MCF 10A (cell line): ENCODE data around the gene RNF220. TPM values are rescaled to one million over a fixed set of nuclear protein-coding genes. Genes with fewer than 3 reads are reported as not detected.
A peak's percentile ranks its signal among the peaks of the same experiment; 100 is the strongest.

Experiments
- BruUV-seq: library from RNA; stranded (reverse); fragments of 400-500 nt; replicated peaks from 2 replicates; lab custom pipeline; 2021; lab: Mats Ljungman, UMichigan
- CTCF ChIA-PET: fragments of 300-600 bp; sonication (Branson Sonifier 250); formaldehyde crosslinking; extraction: SDS; loops from one replicate; lab custom pipeline; 2021; ENCODE audit warnings: antibody characterized with exemption, inconsistent platforms; lab: Yijun Ruan, JAX
- POLR2A ChIA-PET: fragments of 300-600, 350-650 bp; sonication (Branson Sonifier 250); formaldehyde crosslinking; extraction: SDS; loops from one replicate; lab custom pipeline; 2020; ENCODE audit warnings: antibody characterized with exemption, inconsistent platforms; lab: Yijun Ruan, JAX
- DNase-seq: peaks from one replicate; pipeline ENCODE4 v3.0.0-alpha.2; 2018; ENCODE audit not compliant: unreplicated experiment
- H3K27ac Mint-ChIP-seq: one replicate; pipeline ENCODE4 v1.8.0; 2022; ENCODE audit warnings: mild to moderate bottlenecking, low read depth, mixed read lengths; ENCODE audit not compliant: unreplicated experiment
- H3K27me3 Mint-ChIP-seq: one replicate; pipeline ENCODE4 v1.8.0; 2022; ENCODE audit warnings: mixed read lengths; ENCODE audit not compliant: insufficient read depth, unreplicated experiment
- H3K36me3 Mint-ChIP-seq: one replicate; pipeline ENCODE4 v1.8.0; 2022; ENCODE audit warnings: mild to moderate bottlenecking, moderate library complexity, mixed read lengths; ENCODE audit not compliant: insufficient read depth, unreplicated experiment
- H3K4me1 Mint-ChIP-seq: one replicate; pipeline ENCODE4 v1.8.0; 2022; ENCODE audit warnings: mixed read lengths; ENCODE audit not compliant: insufficient read depth, unreplicated experiment
- H3K4me3 Mint-ChIP-seq: one replicate; pipeline ENCODE4 v1.8.0; 2022; ENCODE audit warnings: mild to moderate bottlenecking, moderate library complexity, mixed read lengths; ENCODE audit not compliant: unreplicated experiment
- H3K9me3 Mint-ChIP-seq: one replicate; pipeline ENCODE4 v1.8.0; 2022; ENCODE audit warnings: mixed read lengths; ENCODE audit not compliant: unreplicated experiment
- CTCF ChIP-seq: fragments of 200-600 bp; IDR thresholded peaks from one replicate; pipeline ENCODE4 v1.8.0; 2022; ENCODE audit warnings: antibody characterized with exemption, mild to moderate bottlenecking; ENCODE audit not compliant: unreplicated experiment
- intact Hi-C: fragments of 100-400 bp; cut with micrococcal nuclease; formaldehyde crosslinking; loops from 2 replicates; pipeline ENCODE4 v1.14.1; 2022
- total RNA-seq: library from RNA; stranded (reverse); gene quantifications from 2 replicates; pipeline ENCODE4 v1.2.3, GENCODE V29; 2022

The RNF220 gene
- total RNA-seq, 1 experiment from 2014 or later = 67.1 TPM

- Mint-ChIP-seq H3K4me1 (peaks cover 29% of the 10 kb centered on the region), H3K27me3 (no peaks in the 10 kb centered on the region), H3K4me3 (no peak overlapping the region), H3K27ac (no peak overlapping the region), H3K36me3 (peaks cover 13% of the 10 kb centered on the region), H3K9me3 (no peaks in the 10 kb centered on the region)
- CTCF ChIA-PET = interaction anchor here (1.3 to 1.4 kb wide), 2 partner anchors 11 to 57 kb away, joined by 3 to 6 read pairs; no protein-coding TSS in a partner anchor
- intact Hi-C loops = no loop called here
- POLR2A ChIA-PET = interaction anchor here (3.7 kb wide), 1 partner anchor 11 kb away, joined by 19 read pairs; no protein-coding TSS in a partner anchor
- no peak for DNase-seq
- no peak for TF ChIP-seq CTCF
- no TSS peak for BruUV-seq
These were observed 138.1 kb downstream of the RNF220 start for GRCh38 chr1:44543064-44543744.

- TF ChIP-seq CTCF = no peak
- no peak overlapping the region for H3K4me3 Mint-ChIP-seq
- DNase-seq = no peak
- peaks cover 17% of the 10 kb centered on the region for H3K36me3 Mint-ChIP-seq
- intact Hi-C loops = no loop called here
- BruUV-seq = no TSS peak
- no peaks in the 10 kb centered on the region for H3K9me3 Mint-ChIP-seq
- peaks cover 28% of the 10 kb centered on the region for H3K4me1 Mint-ChIP-seq
- no peak overlapping the region for H3K27ac Mint-ChIP-seq
- ChIA-PET POLR2A (interaction anchor here (3.7 kb wide), 1 partner anchor 10 kb away, joined by 19 read pairs; no protein-coding TSS in a partner anchor), CTCF (interaction anchor here (1.3 to 1.4 kb wide), 2 partner anchors 10 to 57 kb away, joined by 3 to 6 read pairs; no protein-coding TSS in a partner anchor)
- H3K27me3 Mint-ChIP-seq = no peaks in the 10 kb centered on the region
These were observed 138.7 kb downstream of the RNF220 start for GRCh38 chr1:44543786-44544185.

- no TSS peak for BruUV-seq
- intact Hi-C loops = no loop called here
- Mint-ChIP-seq H3K9me3 (no peaks in the 10 kb centered on the region), H3K27me3 (no peaks in the 10 kb centered on the region), H3K36me3 (peaks cover 10% of the 10 kb centered on the region), H3K4me1 (peaks cover 33% of the 10 kb centered on the region), H3K4me3 (no peak overlapping the region), H3K27ac (no peak overlapping the region)
- CTCF ChIA-PET = interaction anchor here (0.7 to 1.6 kb wide), 2 partner anchors 10 to 28 kb away, joined by 3 to 7 read pairs; no protein-coding TSS in a partner anchor
- TF ChIP-seq CTCF = no peak
- DNase-seq = no peak
- POLR2A ChIA-PET = interaction anchor here (0.6 to 3.7 kb wide), 2 partner anchors 9 to 65 kb away, joined by 3 to 19 read pairs; no protein-coding TSS in a partner anchor
These were observed 139.9 kb downstream of the RNF220 start for GRCh38 chr1:44544960-44545359.

GRCh38 chr1:44545961-44546360, 140.9 kb downstream of the RNF220 start:
- Mint-ChIP-seq H3K36me3 (peaks cover 10% of the 10 kb centered on the region), H3K9me3 (no peaks in the 10 kb centered on the region), H3K4me1 (peaks cover 33% of the 10 kb centered on the region), H3K27ac (peak overlapping the region; percentile 21), H3K4me3 (no peak overlapping the region), H3K27me3 (no peaks in the 10 kb centered on the region)
- ChIA-PET CTCF (interaction anchor here (0.6 to 1.6 kb wide), 3 partner anchors 9 to 18 kb away, joined by 3 to 7 read pairs (median 3); no protein-coding TSS in a partner anchor), POLR2A (interaction anchor here (0.6 to 3.7 kb wide), 5 partner anchors 8 to 14 kb away, joined by 3 to 19 read pairs (median 3); no protein-coding TSS in a partner anchor)
- no peak for TF ChIP-seq CTCF
- intact Hi-C loops = no loop called here
- BruUV-seq = no TSS peak
- DNase-seq = peak; percentile 84
